ENCODE measurements around the gene TIAM2. TPM values are rescaled to one million over a fixed set of nuclear protein-coding genes. Genes with fewer than 3 reads are reported as not detected.

TIAM2 gene
- total and polyA plus RNA-seq, 2 donors: 12.1 to 26.8 TPM

DNA sequence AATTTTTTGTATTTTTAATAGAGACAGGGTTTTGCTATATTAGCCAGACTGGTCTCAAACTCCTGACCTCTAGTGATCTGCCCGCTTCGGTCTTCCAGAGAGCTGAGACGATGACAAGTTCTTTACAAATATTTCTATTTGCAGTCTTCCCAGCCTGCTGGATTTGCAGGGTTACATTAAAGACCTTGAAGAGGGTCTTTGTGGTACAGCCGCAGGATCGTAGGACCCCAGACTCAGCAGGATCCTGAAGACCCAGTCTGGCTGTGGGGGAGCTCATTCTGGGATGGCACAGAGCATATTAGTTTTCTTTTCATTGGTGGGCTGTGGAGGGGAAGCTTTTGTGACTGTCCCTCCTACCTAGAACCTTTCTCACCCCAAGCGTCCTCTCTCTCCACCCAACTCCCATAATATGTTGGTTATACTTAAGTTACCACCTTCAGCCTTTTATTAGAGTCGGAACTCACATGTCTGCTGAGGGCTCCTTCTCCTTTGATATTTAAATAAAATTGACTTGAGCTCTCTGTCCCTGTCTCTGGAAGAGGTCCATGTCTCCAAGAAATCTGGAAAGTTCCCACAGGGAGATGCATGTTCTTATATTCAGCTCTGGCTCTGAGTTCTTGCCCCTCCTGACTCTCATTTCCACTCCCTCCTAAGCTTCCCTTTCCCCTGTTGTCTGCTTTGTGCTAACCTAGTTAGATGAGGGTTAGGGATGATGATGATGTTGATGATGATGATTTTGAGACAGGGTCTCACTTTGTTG, 72.0 kb downstream of the TIAM2 start:
- Histone ChIP-seq H3K4me1 (ENCODE audit: insufficient read depth) (no peaks in the 10 kb centered on the region), H3K36me3 (ENCODE audit: insufficient read depth) (no peaks in the 10 kb centered on the region), H3K4me3 (ENCODE audit: low read depth, low read length) (no peak overlapping the region), H3K27ac (ENCODE audit: low read depth) (no peak overlapping the region)
- no peak for DNase-seq (ENCODE audit: extremely low spot score)
- 56% methylated on average over 7 of the region's 7 CpGs for WGBS

DNA sequence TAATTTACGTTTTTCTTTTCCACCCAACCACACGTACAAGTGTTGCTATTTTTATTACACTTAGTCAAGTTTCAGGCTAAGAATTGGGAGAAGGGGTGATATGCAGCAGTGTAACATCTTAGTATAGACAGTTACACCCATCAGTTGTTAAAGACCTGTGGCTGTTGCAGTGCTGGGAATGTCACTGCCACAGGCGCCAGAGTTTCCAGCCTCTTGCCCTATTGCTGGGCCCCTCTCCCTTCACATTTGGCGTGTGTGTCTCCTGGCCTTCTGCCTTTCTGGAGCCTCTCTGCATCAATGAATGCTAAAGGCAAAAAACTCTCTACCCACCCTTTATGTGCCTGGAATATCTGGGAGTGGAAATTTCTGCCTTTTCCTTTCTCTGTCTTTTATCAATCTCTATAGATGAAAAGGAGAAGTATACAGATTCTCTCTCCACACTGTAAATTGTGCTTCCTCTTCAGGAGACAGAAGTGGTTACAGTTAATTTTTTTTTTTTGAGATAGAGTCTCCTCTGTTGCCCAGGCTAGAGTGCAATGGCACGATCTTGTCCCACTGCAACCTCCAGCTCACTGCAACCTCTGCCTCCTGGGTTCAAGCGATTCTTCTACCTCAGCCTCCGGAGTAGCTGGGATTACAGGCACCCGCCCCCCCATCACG, 73.0 kb downstream of the TIAM2 start:
- Histone ChIP-seq H3K27ac (ENCODE audit: low read depth) (no peak overlapping the region), H3K4me3 (ENCODE audit: low read depth, low read length) (no peak overlapping the region), H3K4me1 (ENCODE audit: insufficient read depth) (no peaks in the 10 kb centered on the region), H3K36me3 (ENCODE audit: insufficient read depth) (no peaks in the 10 kb centered on the region)
- no peak for DNase-seq (ENCODE audit: extremely low spot score)
- WGBS: 59% methylated on average over 9 of the region's 9 CpGs

DNA sequence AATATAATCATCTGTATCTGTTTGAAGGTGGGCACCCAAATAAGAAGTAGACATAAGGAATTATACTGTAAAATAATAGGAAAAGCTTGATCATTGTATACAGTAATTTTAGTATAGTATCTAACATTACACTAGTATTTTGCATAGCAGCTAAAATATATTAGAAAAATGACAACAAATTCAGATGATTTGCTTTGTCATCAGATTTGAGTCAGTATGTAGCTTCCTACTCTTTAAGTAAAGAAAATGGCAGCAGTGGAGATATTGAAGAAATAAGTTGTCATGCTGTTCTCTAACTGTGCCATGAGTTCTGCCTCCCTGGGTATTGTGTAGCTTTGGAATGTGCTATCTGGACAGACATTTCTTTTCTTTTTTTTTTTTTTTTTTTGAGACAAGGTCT, 74.4 kb downstream of the TIAM2 start:
- no peak for DNase-seq (ENCODE audit: extremely low spot score)
- Histone ChIP-seq H3K36me3 (ENCODE audit: insufficient read depth) (no peaks in the 10 kb centered on the region), H3K4me3 (ENCODE audit: low read depth, low read length) (no peak overlapping the region), H3K4me1 (ENCODE audit: insufficient read depth) (no peaks in the 10 kb centered on the region), H3K27ac (ENCODE audit: low read depth) (no peak overlapping the region)

DNA sequence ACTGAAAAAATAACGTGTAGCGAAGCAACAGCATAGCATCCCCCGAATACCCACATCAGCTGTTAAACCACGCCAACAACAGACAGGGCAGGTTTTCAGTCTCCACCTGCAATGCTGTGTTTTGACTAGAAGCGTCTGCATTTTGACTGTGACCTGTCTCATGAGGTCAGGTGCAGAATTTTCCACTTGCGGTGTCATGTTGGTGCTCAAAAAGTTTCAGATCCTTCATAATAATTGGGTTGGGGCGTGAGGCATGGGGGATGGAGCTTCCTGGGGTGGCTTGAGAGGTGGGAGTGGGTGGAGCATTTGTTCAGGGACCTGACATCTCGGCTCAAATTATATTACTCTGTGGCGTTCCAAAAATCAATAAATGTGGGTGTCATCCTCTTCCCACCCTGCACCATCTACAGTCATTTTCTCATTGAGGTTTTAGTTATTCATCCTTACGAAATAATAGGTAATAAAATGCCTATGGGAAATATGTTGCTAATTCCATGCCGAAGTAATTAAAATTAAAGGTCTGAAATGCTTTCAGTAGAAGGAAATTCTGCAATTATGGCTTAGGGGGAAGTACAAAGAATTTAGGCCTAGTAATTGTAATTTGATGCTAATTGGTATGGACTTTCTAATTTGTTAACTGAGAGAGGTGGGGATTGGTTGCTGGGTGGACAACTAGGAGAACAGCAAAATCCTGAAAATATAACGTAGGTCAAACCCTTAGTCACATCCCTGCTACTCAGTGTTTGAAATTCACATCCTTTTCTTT, 81.0 kb downstream of the TIAM2 start:
- DNase-seq (ENCODE audit: extremely low spot score): no peak
- no peaks in the 10 kb centered on the region for H3K4me1 ChIP-seq (ENCODE audit: insufficient read depth)
- H3K4me3 ChIP-seq (ENCODE audit: low read depth, low read length): no peak overlapping the region
- no peak overlapping the region for H3K27ac ChIP-seq (ENCODE audit: low read depth)
- H3K36me3 ChIP-seq (ENCODE audit: insufficient read depth): no peaks in the 10 kb centered on the region
- WGBS: 93% methylated on average over 12 of the region's 12 CpGs

DNA sequence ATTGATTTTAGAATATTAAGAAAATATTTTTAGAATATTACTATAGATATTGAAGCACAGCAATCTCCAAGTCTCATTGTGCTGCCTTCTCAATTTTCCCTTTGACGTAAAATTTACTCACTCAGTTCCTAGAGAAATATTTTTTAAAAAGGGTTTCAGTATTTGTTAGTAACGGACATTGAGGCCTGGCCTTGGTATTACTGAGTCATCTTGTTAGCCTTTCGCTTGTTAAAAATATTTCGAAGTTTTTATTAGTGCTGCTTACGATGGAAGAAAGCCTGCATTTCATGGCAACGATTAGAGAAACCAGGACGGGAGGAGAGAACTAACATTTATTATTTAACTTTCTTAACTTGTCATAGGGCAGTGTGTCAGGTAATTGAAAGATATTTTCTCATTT, 82.2 kb downstream of the TIAM2 start:
- no peak overlapping the region for H3K4me3 ChIP-seq (ENCODE audit: low read depth, low read length)
- 28% methylated on average over 7 of the region's 7 CpGs for WGBS
- H3K36me3 ChIP-seq (ENCODE audit: insufficient read depth): no peaks in the 10 kb centered on the region
- H3K27ac ChIP-seq (ENCODE audit: low read depth): peak overlapping the region; percentile 64
- H3K4me1 ChIP-seq (ENCODE audit: insufficient read depth): no peaks in the 10 kb centered on the region
- no peak for DNase-seq (ENCODE audit: extremely low spot score)

DNA sequence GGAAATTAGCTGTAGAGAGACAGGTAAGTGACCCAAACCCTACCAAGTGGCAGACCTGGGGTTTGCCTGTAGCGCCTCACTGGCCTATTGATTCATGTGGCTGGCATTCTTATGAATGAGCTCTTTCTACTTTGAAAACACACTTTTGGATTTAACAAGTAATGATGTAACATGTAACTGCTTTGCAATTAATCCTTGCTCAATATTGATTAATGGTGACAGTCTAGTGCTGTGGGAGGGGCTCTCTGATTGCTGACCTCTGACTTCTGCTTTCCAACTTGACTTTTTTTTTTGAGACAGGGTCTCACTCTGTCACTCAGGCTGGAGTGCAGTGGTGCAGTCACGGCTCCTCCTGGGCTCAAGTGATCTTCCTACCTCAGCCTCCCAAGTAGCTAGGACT, 82.7 kb downstream of the TIAM2 start:
- DNase-seq (ENCODE audit: extremely low spot score): no peak
- WGBS: 90% methylated on average over 2 of the region's 2 CpGs
- H3K4me3 ChIP-seq (ENCODE audit: low read depth, low read length): no peak overlapping the region
- H3K36me3 ChIP-seq (ENCODE audit: insufficient read depth): no peaks in the 10 kb centered on the region
- peak overlapping the region; percentile 64 for H3K27ac ChIP-seq (ENCODE audit: low read depth)
- no peaks in the 10 kb centered on the region for H3K4me1 ChIP-seq (ENCODE audit: insufficient read depth)

DNA sequence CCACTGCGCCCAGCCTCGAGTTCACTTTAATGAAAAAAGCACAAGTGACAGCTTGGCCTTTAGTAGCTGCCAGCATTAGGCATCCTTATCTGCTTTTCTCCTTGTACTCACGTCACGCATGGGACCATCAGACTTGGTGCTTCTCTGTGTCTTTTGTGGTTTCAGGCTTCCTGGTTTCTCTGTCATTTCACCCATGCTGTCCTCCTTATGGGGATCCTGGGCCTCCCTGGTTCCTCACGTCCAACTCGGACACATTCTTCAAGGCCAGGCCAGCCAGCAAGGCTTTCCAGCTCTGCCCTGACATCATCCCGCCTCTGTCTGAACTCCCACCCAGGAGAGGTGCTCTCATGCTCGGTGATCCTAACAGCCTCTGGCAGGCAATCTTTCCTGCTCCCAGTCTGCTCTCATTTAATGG, 83.2 kb downstream of the TIAM2 start:
- no peak for DNase-seq (ENCODE audit: extremely low spot score)
- WGBS: 40% methylated on average over 8 of the region's 8 CpGs

DNA sequence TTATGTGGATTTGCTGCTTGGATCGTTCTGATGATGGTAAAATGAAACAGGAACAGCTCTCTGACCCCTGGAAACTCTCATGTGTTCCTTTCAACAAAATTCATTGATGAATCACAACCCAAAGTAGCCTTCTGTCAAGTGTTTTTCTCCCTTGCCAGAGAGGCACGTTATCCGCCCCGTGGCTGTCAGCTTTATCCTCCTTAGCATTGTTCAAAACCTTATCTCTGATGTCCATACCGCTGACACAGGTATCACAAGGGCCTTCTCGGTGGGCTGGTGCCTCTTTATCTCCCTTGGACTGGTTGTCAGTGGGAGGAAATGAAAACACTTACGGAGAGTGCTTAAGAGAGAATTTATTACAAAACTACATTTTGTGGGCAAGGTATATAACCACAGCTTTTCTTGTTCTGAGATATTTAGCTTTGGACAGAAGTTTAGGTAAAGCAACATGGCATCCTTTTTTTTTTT, 84.9 kb downstream of the TIAM2 start:
- WGBS: 50% methylated on average over 7 of the region's 7 CpGs

More for the DNA sequence above, 83.2 kb downstream of the TIAM2 start:
- Histone ChIP-seq H3K27ac (ENCODE audit: low read depth) (no peak overlapping the region), H3K4me1 (ENCODE audit: insufficient read depth) (no peaks in the 10 kb centered on the region), H3K36me3 (ENCODE audit: insufficient read depth) (no peaks in the 10 kb centered on the region), H3K4me3 (ENCODE audit: low read depth, low read length) (no peak overlapping the region)

DNA sequence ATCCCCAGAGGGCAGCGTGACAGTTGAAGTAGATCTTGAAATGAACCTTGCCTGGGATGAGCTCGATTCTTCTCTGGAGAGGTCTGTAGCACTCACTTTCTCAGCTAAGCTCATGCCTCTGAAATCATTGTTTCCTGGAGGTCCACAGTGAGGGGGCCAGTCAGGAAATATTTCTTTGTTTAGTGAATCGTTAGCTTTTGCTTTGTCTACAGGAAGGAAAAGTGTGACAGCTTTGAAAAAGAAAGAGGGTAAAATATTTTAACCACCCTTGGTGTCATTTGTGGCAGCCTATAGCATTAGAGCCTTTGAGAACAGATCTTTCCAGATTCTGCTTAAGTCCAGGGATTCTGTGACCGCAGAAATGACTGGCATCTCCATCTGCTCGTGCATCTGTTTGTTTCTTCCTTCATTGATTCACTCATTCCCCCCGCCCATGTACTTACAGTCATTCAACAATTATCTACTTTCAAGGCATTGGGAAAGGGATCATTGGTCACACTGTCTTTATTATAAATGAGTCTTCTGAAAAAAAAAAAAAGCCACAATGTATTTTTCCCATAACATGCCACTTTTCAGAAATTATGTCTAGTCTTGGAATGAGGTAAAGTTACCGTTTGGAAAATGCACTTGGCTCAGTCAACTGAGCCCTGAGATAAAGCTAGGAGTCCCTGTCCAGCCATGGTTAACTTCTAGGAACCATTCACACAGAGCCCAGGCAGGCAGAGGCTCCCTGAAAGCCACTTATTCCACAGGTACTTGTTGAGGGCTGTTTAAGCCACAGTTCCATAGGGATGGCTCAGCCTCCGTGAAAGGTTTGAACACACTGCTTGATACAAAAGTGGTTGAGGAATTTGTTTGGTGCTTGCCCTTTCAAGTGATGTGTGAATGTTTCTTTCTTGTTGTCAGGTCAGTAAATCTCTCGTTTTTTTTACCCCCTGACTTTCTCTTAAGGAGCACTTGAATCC, 86.0 kb downstream of the TIAM2 start:
- 73% methylated on average over 9 of the region's 9 CpGs for WGBS
- H3K4me3 ChIP-seq (ENCODE audit: low read depth, low read length): no peak overlapping the region
- no peak for DNase-seq (ENCODE audit: extremely low spot score)
- H3K4me1 ChIP-seq (ENCODE audit: insufficient read depth): no peaks in the 10 kb centered on the region
- H3K27ac ChIP-seq (ENCODE audit: low read depth): no peak overlapping the region
- no peaks in the 10 kb centered on the region for H3K36me3 ChIP-seq (ENCODE audit: insufficient read depth)

More for the DNA sequence above, 84.9 kb downstream of the TIAM2 start:
- H3K36me3 ChIP-seq (ENCODE audit: insufficient read depth): no peaks in the 10 kb centered on the region
- DNase-seq (ENCODE audit: extremely low spot score): no peak
- H3K4me3 ChIP-seq (ENCODE audit: low read depth, low read length): no peak overlapping the region
- no peak overlapping the region for H3K27ac ChIP-seq (ENCODE audit: low read depth)
- H3K4me1 ChIP-seq (ENCODE audit: insufficient read depth): no peaks in the 10 kb centered on the region

DNA sequence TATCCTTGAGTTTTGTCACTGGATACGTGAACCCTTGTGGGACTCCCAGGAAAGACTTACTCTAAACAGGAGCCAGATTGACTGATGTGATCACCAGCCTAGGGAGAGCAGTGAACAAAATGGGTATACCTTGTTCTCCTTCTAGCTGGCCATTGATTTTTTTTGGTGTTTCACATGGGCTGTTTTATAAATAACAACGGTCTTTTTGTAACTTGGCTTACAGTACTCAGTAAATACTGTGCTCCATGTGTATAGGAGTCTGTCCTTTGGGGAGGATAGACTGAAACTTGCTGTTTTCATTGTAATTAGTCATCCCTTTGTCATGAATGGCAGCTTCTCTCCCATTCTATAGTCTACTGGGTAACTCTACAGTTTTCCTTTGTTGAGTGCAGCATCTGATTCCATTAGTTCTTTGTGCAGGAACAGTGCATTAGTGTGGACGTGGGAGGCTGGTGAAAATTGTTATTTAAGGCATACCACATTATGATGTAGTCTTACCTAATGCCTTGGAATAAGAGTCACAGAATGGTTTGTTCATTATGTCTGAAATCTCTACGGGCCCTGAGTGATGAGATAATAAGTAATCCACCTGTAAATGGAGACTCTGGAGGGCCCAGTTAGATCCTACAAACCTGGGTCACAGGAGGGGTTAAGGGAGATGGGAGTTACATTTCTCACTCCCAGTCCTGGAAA, 89.5 kb downstream of the TIAM2 start:
- no peak overlapping the region for H3K27ac ChIP-seq (ENCODE audit: low read depth)
- H3K36me3 ChIP-seq (ENCODE audit: insufficient read depth): no peaks in the 10 kb centered on the region
- H3K4me3 ChIP-seq (ENCODE audit: low read depth, low read length): no peak overlapping the region
- 85% methylated on average over 4 of the region's 4 CpGs for WGBS
- no peaks in the 10 kb centered on the region for H3K4me1 ChIP-seq (ENCODE audit: insufficient read depth)
- no peak for DNase-seq (ENCODE audit: extremely low spot score)

DNA sequence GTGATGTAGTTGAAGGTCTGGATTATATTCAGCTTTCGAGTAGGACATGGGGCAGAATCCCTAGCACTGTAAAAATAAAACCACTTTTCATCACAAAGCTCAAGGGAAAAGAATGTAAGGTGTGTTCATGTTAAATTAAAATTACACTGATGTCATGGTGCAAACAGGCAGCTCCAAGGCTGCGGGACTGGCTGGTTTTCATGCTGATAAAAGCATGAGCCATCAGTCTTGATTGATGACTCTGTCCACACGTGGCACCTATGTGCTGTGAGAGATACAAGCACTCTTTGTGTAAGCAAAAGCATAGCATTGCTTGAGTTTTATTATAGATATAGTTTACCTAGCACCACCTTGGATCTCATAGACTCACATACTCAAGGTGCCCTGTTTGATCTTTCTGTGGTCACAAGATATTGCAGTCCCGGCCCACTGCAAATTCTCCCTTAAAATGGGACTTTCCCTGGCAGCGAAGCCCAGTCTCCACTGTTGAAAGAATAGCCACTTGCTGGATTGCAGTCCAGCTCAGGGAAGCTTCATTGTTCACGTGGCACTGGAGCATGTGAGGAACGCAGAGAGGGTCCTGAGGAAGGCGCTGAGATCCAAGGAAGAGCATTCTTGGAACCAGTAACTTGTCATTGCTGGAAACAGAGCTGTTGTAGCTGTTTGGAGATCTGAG, 90.6 kb downstream of the TIAM2 start:
- WGBS: 78% methylated on average over 8 of the region's 8 CpGs
- Histone ChIP-seq H3K4me1 (ENCODE audit: insufficient read depth) (no peaks in the 10 kb centered on the region), H3K4me3 (ENCODE audit: low read depth, low read length) (no peak overlapping the region), H3K27ac (ENCODE audit: low read depth) (no peak overlapping the region), H3K36me3 (ENCODE audit: insufficient read depth) (no peaks in the 10 kb centered on the region)
- no peak for DNase-seq (ENCODE audit: extremely low spot score)

DNA sequence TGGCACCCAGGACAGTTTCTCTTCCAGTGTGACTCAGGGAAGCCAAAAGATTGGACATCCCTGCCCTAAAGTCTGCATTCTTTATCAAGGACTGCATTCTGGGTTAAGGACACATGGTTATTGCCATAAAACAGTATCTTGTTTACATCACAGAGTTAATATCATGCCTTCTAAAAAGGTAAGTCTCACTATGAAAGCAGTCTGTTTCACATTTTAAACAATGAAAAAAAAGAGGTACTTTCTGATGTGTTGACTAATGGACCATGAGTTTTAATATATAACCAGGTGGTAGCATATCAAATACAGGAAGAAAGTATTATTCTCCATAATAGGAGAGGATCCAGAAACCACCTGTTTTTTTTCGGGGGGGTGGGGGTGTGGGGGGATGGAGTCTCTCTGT, 93.7 kb downstream of the TIAM2 start:
- no peaks in the 10 kb centered on the region for H3K4me1 ChIP-seq (ENCODE audit: insufficient read depth)
- no peak for DNase-seq (ENCODE audit: extremely low spot score)
- 93% methylated on average over 1 of the region's 1 CpG for WGBS
- H3K4me3 ChIP-seq (ENCODE audit: low read depth, low read length): no peak overlapping the region
- H3K36me3 ChIP-seq (ENCODE audit: insufficient read depth): no peaks in the 10 kb centered on the region
- no peak overlapping the region for H3K27ac ChIP-seq (ENCODE audit: low read depth)
